Activated CD8-positive, alpha-beta memory T cell treated with anti-CD3 and anti-CD28 coated beads for 48 hours (primary cell): ENCODE measurements around the gene TRIL.

ENCODE experiments used
- DNase-seq, 3 experiments: peaks; one replicate each; pipeline ENCODE4 v3.0.0-alpha.2; 2020; ENCODE audit warnings: low read depth in 2 of 3, low spot score in 2 of 3

The TRIL gene

DNA sequence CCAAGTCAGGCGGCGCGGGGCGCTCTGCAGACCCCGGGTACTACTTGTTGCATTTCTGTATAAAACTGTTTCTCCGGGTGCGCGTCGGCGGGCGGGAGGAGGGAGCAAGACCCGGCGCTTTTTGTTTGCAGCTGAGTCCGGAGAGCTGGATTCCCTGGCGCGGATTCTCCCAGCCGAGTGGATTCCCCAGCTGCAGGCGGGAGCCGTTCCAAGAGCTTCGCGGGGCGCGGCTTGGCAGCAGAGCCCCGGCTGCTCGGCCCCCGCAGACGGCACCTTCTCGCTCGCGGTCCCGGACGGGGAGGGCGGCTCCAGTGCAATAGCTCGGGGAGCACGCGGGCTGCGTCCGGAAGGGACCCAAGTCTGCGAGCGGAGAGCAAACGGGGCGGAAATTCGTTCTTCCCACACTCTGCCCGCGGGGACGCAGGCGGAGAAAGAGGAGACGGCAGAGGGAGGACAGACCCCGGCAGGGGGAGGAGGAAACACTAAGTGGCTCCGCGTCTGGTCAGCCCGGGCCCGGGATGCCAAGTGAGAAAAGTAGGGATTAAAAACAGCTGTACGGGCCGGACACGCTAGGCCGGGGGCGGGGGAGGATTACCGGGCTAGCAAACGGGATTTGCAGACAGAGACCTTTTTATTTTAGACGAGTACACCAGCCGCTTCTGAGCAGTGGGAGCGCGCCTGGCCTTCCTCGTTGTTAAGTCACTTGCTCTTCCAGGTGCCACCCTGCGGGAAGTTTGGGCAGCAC is at the start of gene TRIL:
Gene TRIL (minus strand): TSS at position 96 of the 745 bp plus-strand sequence. CDS start 284 bp downstream, outside the sequence.
- no peak for DNase-seq

GRCh38 chr7:29007127-29007526 is 49.0 kb upstream of the TRIL start:
- no peak for DNase-seq

DNA sequence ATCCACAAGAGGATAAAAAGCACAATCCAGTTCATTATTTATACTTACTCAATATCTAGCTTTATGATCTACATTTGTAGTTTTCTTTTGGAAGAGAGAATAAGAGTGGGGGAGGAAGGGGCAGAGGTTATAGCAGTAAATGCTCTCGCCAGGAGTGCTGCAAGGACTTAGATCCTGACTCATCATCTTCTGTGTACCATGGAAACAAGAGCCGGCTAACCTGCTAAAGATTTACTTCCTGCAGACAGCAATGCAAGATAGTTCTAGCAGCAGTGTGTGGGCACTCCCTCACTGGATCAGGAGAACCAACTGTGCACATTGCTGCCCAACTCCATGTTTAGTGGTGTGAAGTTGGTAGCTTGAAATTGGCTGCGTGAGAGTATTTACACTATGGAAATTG is 47.7 kb upstream of the TRIL start:
- no peak for DNase-seq

DNA sequence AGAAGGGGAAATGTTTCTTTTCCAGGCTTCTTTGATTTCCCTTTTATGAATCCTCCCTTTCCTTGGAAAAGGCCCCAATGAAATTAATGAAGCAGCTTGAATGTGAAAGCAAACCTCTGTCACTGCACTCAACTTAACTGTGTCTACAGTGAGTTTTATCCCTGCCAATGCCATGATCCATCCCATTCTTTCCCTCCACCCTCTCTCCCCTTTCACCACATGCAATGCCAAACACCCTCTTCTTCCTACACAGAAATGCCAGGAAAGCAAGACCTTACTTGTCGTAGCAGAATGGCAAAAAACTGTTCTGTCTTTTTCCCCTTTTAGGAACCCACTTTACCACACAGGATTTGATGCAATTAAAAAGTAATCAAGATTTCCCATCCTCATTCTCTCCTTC is 47.3 kb upstream of the TRIL start:
- no peak for DNase-seq

DNA sequence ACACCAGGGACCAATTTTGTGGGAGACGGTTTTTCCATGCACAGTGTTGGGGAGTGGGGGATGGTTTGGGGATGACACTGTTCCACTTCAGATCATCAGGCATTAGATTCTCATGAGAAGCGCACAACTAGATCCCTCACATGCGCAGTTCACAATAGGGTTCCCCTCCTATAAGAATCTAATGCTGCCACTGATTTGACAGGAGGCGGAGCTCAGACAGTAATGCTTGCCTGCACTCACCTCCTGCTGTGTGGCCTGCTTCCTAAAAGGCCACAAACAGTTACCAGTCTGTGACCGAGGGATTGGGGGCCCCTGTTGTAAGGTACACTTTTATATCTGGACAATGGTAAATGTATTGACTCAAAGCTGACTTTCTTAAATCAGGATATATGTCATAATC is 45.6 kb upstream of the TRIL start:
- DNase-seq: no peak

- DNase-seq: no peak
Observed at GRCh38 chr7:29000717-29001076, 42.6 kb upstream of the TRIL start.

GRCh38 chr7:28999895-29000716 is 42.0 kb upstream of the TRIL start:
- DNase-seq: no peak

GRCh38 chr7:28999427-28999826 is 41.3 kb upstream of the TRIL start:
- DNase-seq: no peak

DNA sequence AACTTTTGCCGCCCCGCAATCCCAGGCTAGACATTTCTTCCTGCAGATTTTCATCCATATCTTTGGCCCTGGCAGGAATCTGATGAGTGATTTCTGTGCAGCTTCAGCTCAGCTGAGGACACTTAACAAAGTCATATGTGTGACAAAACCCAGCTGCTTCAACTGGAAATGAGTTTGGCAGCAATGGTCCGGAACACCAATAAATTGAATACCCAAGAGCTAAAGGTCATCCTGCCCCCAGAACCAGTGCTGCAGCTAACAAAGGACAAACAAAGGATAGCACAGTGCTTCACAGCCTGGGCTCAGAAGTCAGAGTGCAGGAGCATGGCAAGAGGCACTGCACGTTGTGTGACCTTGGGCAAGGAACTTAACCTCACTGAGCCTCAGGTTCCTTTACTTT is 40.0 kb upstream of the TRIL start:
- DNase-seq: no peak

DNA sequence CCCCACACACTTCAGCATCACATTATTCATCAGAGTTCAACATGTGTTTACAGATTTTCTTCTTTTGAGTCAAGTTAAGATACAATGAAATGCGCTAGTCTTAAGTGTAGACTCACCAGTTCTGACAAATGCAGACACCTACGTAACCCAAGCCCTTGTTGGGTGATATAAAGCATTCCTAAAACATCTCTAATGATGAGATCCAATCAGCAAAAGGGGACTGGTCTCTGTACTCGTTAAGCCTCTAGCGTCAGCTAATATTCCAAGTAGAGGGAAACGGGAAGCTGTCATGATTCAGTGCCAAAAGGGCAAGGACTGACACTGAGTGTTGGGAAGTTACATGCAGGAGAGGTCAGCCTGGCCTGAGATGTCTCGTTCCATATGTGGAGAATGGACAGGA is 38.7 kb upstream of the TRIL start:
- DNase-seq: no peak

- DNase-seq: no peak
Observed at GRCh38 chr7:28993371-28993770, 35.2 kb upstream of the TRIL start.

DNA sequence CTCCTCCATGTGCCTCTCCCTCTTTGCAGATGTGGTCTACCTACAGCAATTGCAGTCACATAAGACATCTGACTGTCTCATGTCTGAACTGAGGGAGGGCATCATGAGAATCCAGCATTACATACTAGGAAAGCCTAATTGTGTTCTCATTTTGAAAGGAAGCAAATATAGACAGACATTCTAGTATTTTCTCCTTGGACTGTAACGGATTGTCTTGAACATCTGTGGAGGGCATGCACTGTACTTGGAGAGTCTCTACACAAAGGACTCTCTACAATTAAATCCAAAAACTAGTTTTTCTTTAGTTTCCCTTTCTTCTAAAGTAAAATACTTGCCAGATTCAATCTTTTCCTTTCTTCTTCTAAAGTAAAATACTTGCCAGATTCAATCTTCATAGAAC is 34.7 kb upstream of the TRIL start:
- no peak for DNase-seq

DNA sequence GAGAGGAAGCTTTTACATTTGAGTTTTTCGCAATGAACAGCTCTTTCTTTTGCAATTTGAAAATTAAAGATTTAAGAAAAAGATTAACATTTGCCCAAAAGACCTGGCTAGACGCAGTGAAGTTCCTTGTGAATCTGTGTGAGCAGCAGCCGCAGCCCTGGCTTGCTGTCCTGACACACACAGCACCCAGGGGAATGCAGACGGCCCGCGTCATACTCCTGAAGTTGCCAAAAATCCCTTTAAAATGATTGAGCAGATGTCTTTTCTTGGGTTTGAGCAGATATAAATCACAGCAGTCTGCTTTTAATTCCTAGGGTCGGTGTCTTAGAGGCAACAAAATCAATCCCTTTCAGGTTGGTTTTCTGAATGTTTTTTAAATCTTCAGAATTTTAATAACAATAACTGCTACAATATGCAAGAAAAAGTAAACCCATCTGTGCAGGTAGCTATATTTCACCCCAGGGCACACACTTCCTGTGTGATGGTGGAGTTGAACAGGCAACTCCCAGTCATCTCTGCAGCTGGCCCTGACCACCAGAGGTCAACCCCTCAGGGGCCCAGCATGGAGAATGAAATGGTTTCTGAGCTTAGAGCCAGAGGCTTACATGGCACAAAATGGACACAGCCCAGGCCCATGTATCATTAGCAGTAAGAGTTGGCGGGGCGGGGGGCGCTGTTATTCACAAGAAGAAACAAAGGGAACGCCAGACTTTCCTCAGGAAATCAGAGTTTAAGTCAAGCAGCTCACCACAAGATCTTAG is 32.2 kb upstream of the TRIL start:
- no peak for DNase-seq

DNA sequence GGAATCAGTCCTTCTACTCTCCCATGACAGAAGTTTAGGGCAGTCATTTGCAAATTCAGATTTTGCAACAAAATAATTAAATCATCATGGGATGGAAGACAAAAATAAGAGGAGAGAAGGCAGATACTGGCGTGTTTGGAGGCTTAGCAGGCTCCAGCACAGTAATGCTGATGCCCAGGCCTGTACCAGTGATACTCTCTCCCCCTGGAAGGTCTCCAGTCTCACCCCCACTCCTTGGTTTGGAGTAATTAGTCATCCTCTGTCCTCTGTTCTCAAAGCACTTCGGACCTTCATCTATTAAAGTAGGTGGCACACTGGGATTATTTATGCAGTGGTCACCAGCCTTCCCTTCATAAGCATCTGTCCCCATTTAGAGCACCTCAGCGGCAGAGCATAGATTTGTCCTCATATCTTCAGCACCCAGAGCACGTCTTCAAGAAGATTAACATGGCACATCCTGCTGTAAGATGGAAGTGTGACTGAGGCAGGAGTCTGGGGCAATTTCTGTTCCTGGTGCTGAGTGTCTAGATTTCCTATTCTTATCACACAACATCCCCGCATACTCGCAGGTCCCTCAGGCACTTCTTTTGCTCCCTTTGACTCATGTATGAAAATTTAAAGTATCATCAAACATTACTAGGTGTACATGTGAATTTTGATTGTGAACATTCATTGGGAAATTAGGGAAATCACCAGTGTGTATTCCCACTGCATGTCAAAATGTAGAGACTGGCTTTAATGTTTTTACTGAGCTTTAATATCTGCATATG is 31.3 kb upstream of the TRIL start:
- DNase-seq: no peak

- DNase-seq: no peak
Observed at GRCh38 chr7:28988810-28989209, 30.7 kb upstream of the TRIL start.

GRCh38 chr7:28988091-28988490 is 30.0 kb upstream of the TRIL start:
- no peak for DNase-seq

- no peak for DNase-seq
Observed at GRCh38 chr7:28986765-28987110, 28.6 kb upstream of the TRIL start.

- DNase-seq: no peak
Observed at GRCh38 chr7:28986028-28986764, 28.1 kb upstream of the TRIL start.

DNA sequence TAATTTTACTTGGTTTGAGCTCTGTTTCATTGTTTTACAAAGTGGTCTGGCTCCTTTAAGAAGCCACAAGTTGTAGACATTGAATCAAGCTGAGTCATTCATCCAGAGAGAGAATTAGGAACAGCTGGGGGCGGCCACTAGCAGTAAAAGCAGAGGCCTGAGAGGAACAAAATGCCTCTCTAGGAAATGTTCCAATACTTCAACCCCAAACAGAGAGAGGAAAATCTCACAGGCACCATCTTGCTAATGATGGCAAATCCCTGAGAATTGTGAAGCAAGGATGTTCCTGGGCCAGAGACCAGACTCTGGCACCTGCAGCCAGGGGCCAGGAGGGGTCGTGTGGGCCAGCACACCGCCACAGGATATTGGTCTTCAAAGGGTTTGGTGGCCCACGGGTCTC is 26.5 kb upstream of the TRIL start:
- DNase-seq: no peak

DNA sequence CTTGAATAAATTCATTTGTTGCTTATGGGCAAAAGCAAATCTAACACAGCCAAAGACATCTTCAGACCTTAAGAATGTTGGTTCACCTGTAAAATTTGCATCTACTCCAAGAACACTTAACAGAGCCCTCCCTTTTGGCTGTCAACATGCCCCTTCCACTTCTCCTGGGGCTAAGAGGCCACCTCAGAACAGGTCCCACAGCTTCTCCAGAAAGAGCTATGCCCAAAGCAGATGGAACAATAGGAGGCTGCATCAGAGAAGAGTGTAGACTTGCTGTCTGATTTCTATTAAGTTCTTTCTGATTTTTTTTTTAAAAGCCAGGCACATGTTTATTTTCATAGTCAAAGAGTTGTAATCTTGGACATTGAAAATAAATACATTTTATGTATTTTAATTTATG is 26.1 kb upstream of the TRIL start:
- DNase-seq: no peak
